ENCODE data around the gene CD99L2.

Gene CD99L2

DNA sequence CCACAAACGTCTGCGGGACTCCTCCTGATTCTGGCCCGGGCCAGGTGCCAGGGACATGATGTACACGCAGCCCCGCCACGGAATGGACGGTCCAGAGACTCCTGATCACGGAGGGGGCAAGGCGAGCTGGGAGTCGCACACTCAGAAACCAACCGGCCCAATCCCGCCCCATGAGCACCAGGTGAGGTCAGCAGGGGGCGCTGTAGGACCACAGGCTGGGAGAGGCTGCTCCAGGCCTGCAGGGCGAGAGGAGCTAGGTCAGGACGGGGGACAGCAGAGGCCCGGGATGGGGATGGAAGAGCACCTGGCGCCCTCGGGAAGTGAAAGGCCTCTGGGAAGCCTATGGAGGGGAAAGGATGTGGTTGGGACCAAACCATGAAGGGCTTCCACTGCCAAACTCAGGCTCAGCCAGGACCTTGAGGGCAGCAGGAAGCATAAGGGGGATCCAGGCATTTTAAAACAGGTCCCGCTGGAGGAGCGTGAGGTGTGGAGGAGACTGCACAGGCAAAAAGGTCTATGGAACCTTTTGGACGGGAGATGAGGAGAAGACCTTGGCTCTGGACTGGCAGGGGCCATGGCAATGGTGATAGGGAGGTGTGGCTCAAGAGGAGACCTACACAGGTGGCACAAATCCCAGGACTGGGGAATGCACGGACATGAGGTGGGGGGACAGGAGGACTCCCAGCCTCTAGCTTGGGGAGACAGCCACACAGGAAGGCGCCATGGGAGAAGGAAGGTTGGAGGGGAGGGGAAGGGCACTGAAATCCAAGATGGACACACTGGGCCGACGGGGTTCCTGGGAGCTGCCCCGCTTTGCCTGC lies 126.1 kb downstream of the CD99L2 start:
- no peak overlapping the region for H3K4me3 ChIP-seq (ENCODE audit: low read depth, low read length)
- TF ChIP-seq MYC (IDR thresholded peaks at IDR 0.05; ENCODE audit: low read depth, low read length) (no peak), POLR2A (IDR thresholded peaks at IDR 0.05; ENCODE audit: extremely low read depth, insufficient read length) (no peak)
- TF ChIP-seq, protein P1, sequence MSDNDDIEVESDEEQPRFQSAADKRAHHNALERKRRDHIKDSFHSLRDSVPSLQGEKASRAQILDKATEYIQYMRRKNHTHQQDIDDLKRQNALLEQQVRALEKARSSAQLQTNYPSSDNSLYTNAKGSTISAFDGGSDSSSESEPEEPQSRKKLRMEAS (IDR thresholded peaks at IDR 0.05; ENCODE audit: low read depth, low read length) = no peak
- TF ChIP-seq, protein P2, sequence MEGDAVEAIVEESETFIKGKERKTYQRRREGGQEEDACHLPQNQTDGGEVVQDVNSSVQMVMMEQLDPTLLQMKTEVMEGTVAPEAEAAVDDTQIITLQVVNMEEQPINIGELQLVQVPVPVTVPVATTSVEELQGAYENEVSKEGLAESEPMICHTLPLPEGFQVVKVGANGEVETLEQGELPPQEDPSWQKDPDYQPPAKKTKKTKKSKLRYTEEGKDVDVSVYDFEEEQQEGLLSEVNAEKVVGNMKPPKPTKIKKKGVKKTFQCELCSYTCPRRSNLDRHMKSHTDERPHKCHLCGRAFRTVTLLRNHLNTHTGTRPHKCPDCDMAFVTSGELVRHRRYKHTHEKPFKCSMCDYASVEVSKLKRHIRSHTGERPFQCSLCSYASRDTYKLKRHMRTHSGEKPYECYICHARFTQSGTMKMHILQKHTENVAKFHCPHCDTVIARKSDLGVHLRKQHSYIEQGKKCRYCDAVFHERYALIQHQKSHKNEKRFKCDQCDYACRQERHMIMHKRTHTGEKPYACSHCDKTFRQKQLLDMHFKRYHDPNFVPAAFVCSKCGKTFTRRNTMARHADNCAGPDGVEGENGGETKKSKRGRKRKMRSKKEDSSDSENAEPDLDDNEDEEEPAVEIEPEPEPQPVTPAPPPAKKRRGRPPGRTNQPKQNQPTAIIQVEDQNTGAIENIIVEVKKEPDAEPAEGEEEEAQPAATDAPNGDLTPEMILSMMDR (IDR thresholded peaks at IDR 0.05; ENCODE audit: low read depth, low read length) = peak; percentile 56
- DNase-seq (ENCODE audit: low read depth) = peak; percentile 79

DNA sequence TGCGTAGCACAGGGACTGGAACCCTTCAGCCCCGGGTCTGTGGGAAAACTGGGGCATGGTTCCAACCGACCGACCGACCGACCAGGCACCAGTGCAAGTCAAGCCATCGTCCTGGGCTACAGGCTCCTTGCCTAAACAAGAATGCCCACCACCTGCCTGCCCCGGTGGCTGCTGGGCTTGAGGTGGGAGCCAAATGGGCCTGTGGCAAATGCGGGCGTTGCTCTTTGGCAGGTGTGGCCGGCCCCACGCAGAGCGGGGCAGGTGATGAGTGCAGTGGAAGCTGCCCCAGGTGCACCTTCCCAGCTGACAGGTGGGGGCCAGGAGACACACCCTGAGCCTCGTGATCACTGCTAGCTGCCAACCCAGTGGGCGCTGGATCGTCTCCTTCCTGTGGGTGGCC lies 127.4 kb downstream of the CD99L2 start:
- no peak overlapping the region for H3K4me3 ChIP-seq (ENCODE audit: low read depth, low read length)
- TF ChIP-seq MYC (IDR thresholded peaks at IDR 0.05; ENCODE audit: low read depth, low read length) (no peak), POLR2A (IDR thresholded peaks at IDR 0.05; ENCODE audit: extremely low read depth, insufficient read length) (no peak)
- TF ChIP-seq, protein P2 (IDR thresholded peaks at IDR 0.05; ENCODE audit: low read depth, low read length) = no peak
- TF ChIP-seq, protein P1 (IDR thresholded peaks at IDR 0.05; ENCODE audit: low read depth, low read length) = no peak
- DNase-seq (ENCODE audit: low read depth) = no peak

GRCh38 chrX:150770623-150771022 lies 127.8 kb downstream of the CD99L2 start:
- H3K4me3 ChIP-seq (ENCODE audit: low read depth, low read length) = no peak overlapping the region
- TF ChIP-seq, protein P2 (IDR thresholded peaks at IDR 0.05; ENCODE audit: low read depth, low read length) = no peak
- TF ChIP-seq MYC (IDR thresholded peaks at IDR 0.05; ENCODE audit: low read depth, low read length) (no peak), POLR2A (IDR thresholded peaks at IDR 0.05; ENCODE audit: extremely low read depth, insufficient read length) (no peak)
- TF ChIP-seq, protein P1 (IDR thresholded peaks at IDR 0.05; ENCODE audit: low read depth, low read length) = no peak
- no peak for DNase-seq (ENCODE audit: low read depth)

DNA sequence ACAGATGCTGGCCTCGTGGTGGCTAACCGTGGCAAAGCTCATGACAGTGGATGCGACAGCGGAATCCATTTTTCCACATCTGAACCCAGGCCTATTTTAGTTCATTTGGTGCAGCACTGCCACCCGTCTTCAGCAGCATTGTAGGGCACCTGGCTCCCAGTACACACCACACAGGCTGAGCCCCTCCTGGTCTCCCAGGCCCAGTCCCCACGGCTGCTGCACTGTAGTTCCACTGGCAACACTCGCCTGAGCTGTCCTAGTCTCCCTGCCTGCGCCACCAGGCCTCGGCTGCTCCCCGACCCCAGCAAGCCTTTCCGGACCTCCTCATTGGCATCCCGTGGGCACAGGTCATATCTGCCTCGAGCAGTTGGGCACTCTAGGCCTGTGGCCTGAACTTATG lies 129.1 kb downstream of the CD99L2 start:
- DNase-seq (ENCODE audit: low read depth) = no peak
- TF ChIP-seq, protein P1 (IDR thresholded peaks at IDR 0.05; ENCODE audit: low read depth, low read length) = no peak
- TF ChIP-seq POLR2A (IDR thresholded peaks at IDR 0.05; ENCODE audit: extremely low read depth, insufficient read length) (no peak), MYC (IDR thresholded peaks at IDR 0.05; ENCODE audit: low read depth, low read length) (no peak)
- TF ChIP-seq, protein P2 (IDR thresholded peaks at IDR 0.05; ENCODE audit: low read depth, low read length) = no peak
- no peak overlapping the region for H3K4me3 ChIP-seq (ENCODE audit: low read depth, low read length)

DNA sequence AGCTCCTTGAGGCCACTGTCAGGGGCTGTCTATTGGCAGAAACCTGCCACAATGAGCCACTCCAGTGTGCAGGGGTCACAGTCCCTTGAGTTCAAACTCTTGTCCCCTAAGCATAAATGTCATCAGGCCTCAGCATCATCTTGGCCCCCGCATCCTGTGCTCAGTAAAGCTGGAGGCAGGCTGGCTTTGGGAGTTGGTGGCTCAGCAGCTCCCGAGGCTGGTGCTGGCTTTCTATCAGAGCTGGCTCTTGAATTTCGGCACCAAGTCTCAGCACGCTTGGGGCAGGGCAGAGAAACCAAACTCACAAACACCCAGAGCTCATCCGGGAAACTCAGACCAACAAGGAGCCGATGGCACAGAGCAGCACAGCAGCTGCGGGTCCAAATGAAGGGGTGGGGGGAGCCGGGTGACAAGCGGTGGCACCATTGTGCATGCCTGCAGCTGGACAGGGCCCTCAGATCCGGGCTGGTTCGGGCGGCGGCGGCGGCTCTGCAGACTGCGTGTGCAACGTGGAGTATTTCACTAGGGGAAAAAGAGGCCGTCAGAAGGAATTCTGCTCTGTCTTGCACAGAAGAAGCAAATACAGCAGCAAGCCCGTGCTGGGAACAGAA lies 129.8 kb downstream of the CD99L2 start:
- no peak overlapping the region for H3K4me3 ChIP-seq (ENCODE audit: low read depth, low read length)
- TF ChIP-seq POLR2A (IDR thresholded peaks at IDR 0.05; ENCODE audit: extremely low read depth, insufficient read length) = no peak
- TF ChIP-seq MYC (IDR thresholded peaks at IDR 0.05; ENCODE audit: low read depth, low read length) = no peak
- TF ChIP-seq, protein P1 (IDR thresholded peaks at IDR 0.05; ENCODE audit: low read depth, low read length) = no peak
- TF ChIP-seq, protein P2 (IDR thresholded peaks at IDR 0.05; ENCODE audit: low read depth, low read length) = no peak
- DNase-seq (ENCODE audit: low read depth) = no peak
